OCI-LY7 (cell line): Measurements from ENCODE around the gene C1orf159. TPM values are rescaled to one million over a fixed set of nuclear protein-coding genes. Genes with fewer than 3 reads are reported as not detected.

Source experiments
- BruUV-seq: library from RNA; stranded (reverse); fragments of 400-500 nt; replicated peaks from 2 replicates; lab custom pipeline; 2021; lab: Mats Ljungman, UMichigan
- CTCF ChIA-PET: fragments of 300-600 bp; sonication (Branson Sonifier 250); formaldehyde crosslinking; loops from one replicate; lab custom pipeline; 2022; ENCODE audit warnings: antibody characterized with exemption; ENCODE audit not compliant: unreplicated experiment; lab: Charles Lee
- POLR2A ChIA-PET: fragments of 300-600 bp; sonication (Branson Sonifier 250); formaldehyde crosslinking; loops from one replicate; lab custom pipeline; 2022; ENCODE audit warnings: antibody characterized with exemption; lab: Charles Lee
- DNase-seq: peaks from one replicate; pipeline ENCODE4 v3.0.0-alpha.2; 2015; ENCODE audit warnings: low spot score
- H2AFZ ChIP-seq: fragments of 200-600 bp; sonication (generic), shearing (Covaris generic); 2 replicates; pipeline ENCODE4 v1.6.1; 2014; ENCODE audit warnings: mild to moderate bottlenecking, antibody characterized with exemption, low read length, moderate library complexity
- H3K27ac ChIP-seq: fragments of 200-600 bp; sonication (generic); 2 replicates; pipeline ENCODE4 v1.5.1; 2014; ENCODE audit warnings: mixed run types, low read depth, mild to moderate bottlenecking, moderate library complexity, low read length, inconsistent platforms; ENCODE audit not compliant: poor library complexity, severe bottlenecking
- H3K36me3 ChIP-seq: fragments of 200-600 bp; sonication (generic); 2 replicates; pipeline ENCODE4 v1.6.1; 2014; ENCODE audit warnings: mild to moderate bottlenecking, antibody characterized with exemption, low read length, moderate library complexity, mixed read lengths; ENCODE audit not compliant: insufficient read depth
- H3K4me1 ChIP-seq: fragments of 200-600 bp; sonication (generic); 2 replicates; pipeline ENCODE4 v1.5.1; 2014; ENCODE audit warnings: mild to moderate bottlenecking, low read length; ENCODE audit not compliant: insufficient read depth, poor library complexity, severe bottlenecking
- H3K4me2 ChIP-seq: fragments of 200-600 bp; sonication (generic); 2 replicates; pipeline ENCODE4 v1.6.1; 2014; ENCODE audit warnings: mild to moderate bottlenecking, low read length
- H3K4me3 ChIP-seq: fragments of 200-600 bp; sonication (generic); 2 replicates; pipeline ENCODE4 v1.5.1; 2014; ENCODE audit warnings: mild to moderate bottlenecking, low read depth, low read length; ENCODE audit not compliant: poor library complexity, severe bottlenecking
- H3K79me2 ChIP-seq: fragments of 200-600 bp; sonication (generic); 2 replicates; pipeline ENCODE4 v1.6.1; 2016; ENCODE audit warnings: low read depth, mild to moderate bottlenecking, low read length, moderate library complexity, mixed read lengths; ENCODE audit not compliant: insufficient read depth
- H3K9me2 ChIP-seq: fragments of 200-600 bp; sonication (generic); 2 replicates; pipeline ENCODE4 v1.6.1; 2016; ENCODE audit warnings: mild to moderate bottlenecking, low read length, mixed read lengths; ENCODE audit not compliant: insufficient read depth
- H3K9me3 ChIP-seq: fragments of 200-600 bp; sonication (generic); 2 replicates; pipeline ENCODE4 v1.6.1; 2014; ENCODE audit warnings: mild to moderate bottlenecking, mixed run types, low read length, mixed read lengths
- H4K20me1 ChIP-seq: fragments of 200-600 bp; sonication (generic); 2 replicates; pipeline ENCODE4 v1.6.1; 2014; ENCODE audit warnings: mild to moderate bottlenecking, antibody characterized with exemption, low read length, moderate library complexity, mixed read lengths; ENCODE audit not compliant: insufficient read depth
- EZH2phosphoT487 ChIP-seq: fragments of 200-600 bp; sonication (generic); IDR thresholded peaks from 2 replicates; pipeline ENCODE4 v1.6.1; 2018; ENCODE audit warnings: low read depth, borderline replicate concordance, mild to moderate bottlenecking, mixed run types, antibody characterized with exemption, low read length, moderate library complexity, mixed read lengths
- intact Hi-C: fragments of 100-400 bp; cut with micrococcal nuclease; formaldehyde crosslinking; loops from one replicate; pipeline ENCODE4 v1.10.0; 2022; ENCODE audit not compliant: unreplicated experiment
- total RNA-seq, 2 experiments: library from RNA; depleted of rRNA in 1 of 2; stranded (reverse); fragments of >200 nt in 1 of 2; shearing (Covaris generic) in 1 of 2; gene quantifications; 2 replicates each; pipeline ENCODE4 v1.2.3, GENCODE V29; 2014 to 2022
- TF ChIP-seq, protein P1 (sequence below): fragments of 200-600 bp; sonication (generic); conservative IDR thresholded peaks from 2 replicates; pipeline ENCODE4 v1.5.1; 2014; ENCODE audit warnings: mild to moderate bottlenecking, antibody characterized with exemption, low read length, moderate library complexity, mixed read lengths

Gene C1orf159
- total RNA-seq, 2 experiments from 2014 or later: 24.5 to 27.6 TPM

GRCh38 chr1:1032424-1032823 lies 83.5 kb downstream of the C1orf159 start:
- CTCF ChIA-PET: interaction anchor here (0.6 to 0.7 kb wide), 2 partner anchors 26 to 32 kb away, joined by 3 to 5 read pairs; no protein-coding TSS in a partner anchor
- TF ChIP-seq EZH2phosphoT487: no peak
- TF ChIP-seq, protein P1, sequence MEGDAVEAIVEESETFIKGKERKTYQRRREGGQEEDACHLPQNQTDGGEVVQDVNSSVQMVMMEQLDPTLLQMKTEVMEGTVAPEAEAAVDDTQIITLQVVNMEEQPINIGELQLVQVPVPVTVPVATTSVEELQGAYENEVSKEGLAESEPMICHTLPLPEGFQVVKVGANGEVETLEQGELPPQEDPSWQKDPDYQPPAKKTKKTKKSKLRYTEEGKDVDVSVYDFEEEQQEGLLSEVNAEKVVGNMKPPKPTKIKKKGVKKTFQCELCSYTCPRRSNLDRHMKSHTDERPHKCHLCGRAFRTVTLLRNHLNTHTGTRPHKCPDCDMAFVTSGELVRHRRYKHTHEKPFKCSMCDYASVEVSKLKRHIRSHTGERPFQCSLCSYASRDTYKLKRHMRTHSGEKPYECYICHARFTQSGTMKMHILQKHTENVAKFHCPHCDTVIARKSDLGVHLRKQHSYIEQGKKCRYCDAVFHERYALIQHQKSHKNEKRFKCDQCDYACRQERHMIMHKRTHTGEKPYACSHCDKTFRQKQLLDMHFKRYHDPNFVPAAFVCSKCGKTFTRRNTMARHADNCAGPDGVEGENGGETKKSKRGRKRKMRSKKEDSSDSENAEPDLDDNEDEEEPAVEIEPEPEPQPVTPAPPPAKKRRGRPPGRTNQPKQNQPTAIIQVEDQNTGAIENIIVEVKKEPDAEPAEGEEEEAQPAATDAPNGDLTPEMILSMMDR: no peak
- BruUV-seq: no TSS peak
- H3K9me3 ChIP-seq: no peaks in the 10 kb centered on the region
- H3K9me2 ChIP-seq: no peaks in the 10 kb centered on the region
- DNase-seq: no peak
- H2AFZ ChIP-seq: no peak overlapping the region
- H3K36me3 ChIP-seq: no peaks in the 10 kb centered on the region
- H3K4me1 ChIP-seq: peaks cover 25% of the 10 kb centered on the region
- intact Hi-C loops: loop anchor here (2.0 to 10.0 kb wide), 5 partner anchors 48 to 275 kb away; partner anchors contain the start of genes ACAP3, B3GALT6, C1orf159 and PERM1
- peak overlapping the region; percentile 60; the same call in 1 of the 2 replicates for H3K4me2 ChIP-seq
- no peaks in the 10 kb centered on the region for H3K79me2 ChIP-seq
- peak overlapping the region; percentile 62 for H3K4me3 ChIP-seq
- POLR2A ChIA-PET: no interaction called here
- H3K27ac ChIP-seq: no peak overlapping the region
- H4K20me1 ChIP-seq: no peaks in the 10 kb centered on the region

Other genes starting within 250 kb of the C1orf159 start
- 0.06 TPM in 1 of 2 replicates, not detected in the other for gene SAMD11, start 192.2 kb downstream of the C1orf159 start, total RNA-seq (2014; rRNA removed; shearing (Covaris generic))
- gene SAMD11, start 192.2 kb downstream of the C1orf159 start, total RNA-seq (2022): not detected in 2 replicates
- 77.9 and 84.0 TPM in 2 replicates for gene NOC2L, start 156.8 kb downstream of the C1orf159 start, total RNA-seq (2014; rRNA removed; shearing (Covaris generic))
- 72.1 and 99.0 TPM in 2 replicates for gene NOC2L, start 156.8 kb downstream of the C1orf159 start, total RNA-seq (2022)
- gene KLHL17, start 155.5 kb downstream of the C1orf159 start, total RNA-seq (2014; rRNA removed; shearing (Covaris generic)): 20.7 and 21.7 TPM in 2 replicates
- 23.3 and 24.2 TPM in 2 replicates for gene KLHL17, start 155.5 kb downstream of the C1orf159 start, total RNA-seq (2022)
- 0.05 TPM in 1 of 2 replicates, not detected in the other for gene PLEKHN1, start 149.6 kb downstream of the C1orf159 start, total RNA-seq (2014; rRNA removed; shearing (Covaris generic))
- not detected in 2 replicates for gene PLEKHN1, start 149.6 kb downstream of the C1orf159 start, total RNA-seq (2022)
- gene PERM1, start 134.0 kb downstream of the C1orf159 start, total RNA-seq (2014; rRNA removed; shearing (Covaris generic)): not detected in 2 replicates
- not detected in 2 replicates for gene PERM1, start 134.0 kb downstream of the C1orf159 start, total RNA-seq (2022)
- gene HES4, start 116.0 kb downstream of the C1orf159 start, total RNA-seq (2014; rRNA removed; shearing (Covaris generic)): not detected in 2 replicates
- gene HES4, start 116.0 kb downstream of the C1orf159 start, total RNA-seq (2022): not detected in 2 replicates
- gene ISG15, start 102.6 kb downstream of the C1orf159 start, total RNA-seq (2014; rRNA removed; shearing (Covaris generic)): 99.9 and 110 TPM in 2 replicates
- 53.4 and 65.4 TPM in 2 replicates for gene ISG15, start 102.6 kb downstream of the C1orf159 start, total RNA-seq (2022)
- 2.2 and 2.7 TPM in 2 replicates for gene AGRN, start 96.0 kb downstream of the C1orf159 start, total RNA-seq (2014; rRNA removed; shearing (Covaris generic))
- gene AGRN, start 96.0 kb downstream of the C1orf159 start, total RNA-seq (2022): 9.1 and 9.8 TPM in 2 replicates
- not detected in 2 replicates for gene RNF223, start 41.8 kb downstream of the C1orf159 start, total RNA-seq (2014; rRNA removed; shearing (Covaris generic))
- not detected in 2 replicates for gene RNF223, start 41.8 kb downstream of the C1orf159 start, total RNA-seq (2022)
- gene TTLL10, start 57.8 kb upstream of the C1orf159 start, total RNA-seq (2014; rRNA removed; shearing (Covaris generic)): not detected in 2 replicates
- gene TTLL10, start 57.8 kb upstream of the C1orf159 start, total RNA-seq (2022): not detected in 2 replicates
- not detected in 2 replicates for gene TNFRSF18, start 90.5 kb upstream of the C1orf159 start, total RNA-seq (2014; rRNA removed; shearing (Covaris generic))
- gene TNFRSF18, start 90.5 kb upstream of the C1orf159 start, total RNA-seq (2022): not detected in 2 replicates
- not detected in 2 replicates for gene TNFRSF4, start 98.1 kb upstream of the C1orf159 start, total RNA-seq (2014; rRNA removed; shearing (Covaris generic))
- gene TNFRSF4, start 98.1 kb upstream of the C1orf159 start, total RNA-seq (2022): 1.1 and 1.4 TPM in 2 replicates
- gene SDF4, start 115.9 kb upstream of the C1orf159 start, total RNA-seq (2014; rRNA removed; shearing (Covaris generic)): 44.2 and 47.7 TPM in 2 replicates
- gene SDF4, start 115.9 kb upstream of the C1orf159 start, total RNA-seq (2022): 82.8 and 85.7 TPM in 2 replicates
- gene B3GALT6, start 116.1 kb upstream of the C1orf159 start, total RNA-seq (2014; rRNA removed; shearing (Covaris generic)): 36.2 and 37.7 TPM in 2 replicates
- gene B3GALT6, start 116.1 kb upstream of the C1orf159 start, total RNA-seq (2022): 25.0 and 27.1 TPM in 2 replicates
- gene C1QTNF12, start 130.6 kb upstream of the C1orf159 start, total RNA-seq (2014; rRNA removed; shearing (Covaris generic)): 0.49 and 1.8 TPM in 2 replicates
- 6.1 and 7.0 TPM in 2 replicates for gene C1QTNF12, start 130.6 kb upstream of the C1orf159 start, total RNA-seq (2022)
- 61.6 and 69.2 TPM in 2 replicates for gene UBE2J2, start 157.8 kb upstream of the C1orf159 start, total RNA-seq (2014; rRNA removed; shearing (Covaris generic))
- 87.0 and 88.7 TPM in 2 replicates for gene UBE2J2, start 157.8 kb upstream of the C1orf159 start, total RNA-seq (2022)
- 3.9 and 6.2 TPM in 2 replicates for gene SCNN1D, start 164.3 kb upstream of the C1orf159 start, total RNA-seq (2014; rRNA removed; shearing (Covaris generic))
- 11.3 and 12.7 TPM in 2 replicates for gene SCNN1D, start 164.3 kb upstream of the C1orf159 start, total RNA-seq (2022)
- 26.3 and 26.8 TPM in 2 replicates for gene ACAP3, start 191.8 kb upstream of the C1orf159 start, total RNA-seq (2014; rRNA removed; shearing (Covaris generic))
- 47.6 and 47.7 TPM in 2 replicates for gene ACAP3, start 191.8 kb upstream of the C1orf159 start, total RNA-seq (2022)
- gene PUSL1, start 192.5 kb upstream of the C1orf159 start, total RNA-seq (2014; rRNA removed; shearing (Covaris generic)): 41.8 and 57.1 TPM in 2 replicates
- gene PUSL1, start 192.5 kb upstream of the C1orf159 start, total RNA-seq (2022): 31.3 and 32.2 TPM in 2 replicates
- gene INTS11, start 208.6 kb upstream of the C1orf159 start, total RNA-seq (2014; rRNA removed; shearing (Covaris generic)): 128 and 142 TPM in 2 replicates
- gene INTS11, start 208.6 kb upstream of the C1orf159 start, total RNA-seq (2022): 146 and 162 TPM in 2 replicates
- 16.6 and 18.5 TPM in 2 replicates for gene CPTP, start 208.7 kb upstream of the C1orf159 start, total RNA-seq (2014; rRNA removed; shearing (Covaris generic))
- 20.3 and 20.6 TPM in 2 replicates for gene CPTP, start 208.7 kb upstream of the C1orf159 start, total RNA-seq (2022)
- gene TAS1R3, start 215.2 kb upstream of the C1orf159 start, total RNA-seq (2014; rRNA removed; shearing (Covaris generic)): 0.41 and 1.1 TPM in 2 replicates
- gene TAS1R3, start 215.2 kb upstream of the C1orf159 start, total RNA-seq (2022): 0.99 and 1.2 TPM in 2 replicates
- gene DVL1, start 233.3 kb upstream of the C1orf159 start, total RNA-seq (2014; rRNA removed; shearing (Covaris generic)): 41.7 and 47.1 TPM in 2 replicates
- gene DVL1, start 233.3 kb upstream of the C1orf159 start, total RNA-seq (2022): 27.8 and 30.7 TPM in 2 replicates
- not detected in 2 replicates for gene MXRA8, start 242.5 kb upstream of the C1orf159 start, total RNA-seq (2014; rRNA removed; shearing (Covaris generic))
- gene MXRA8, start 242.5 kb upstream of the C1orf159 start, total RNA-seq (2022): not detected in 2 replicates